ENCODE measurements around the gene HSPA13. TPM values are rescaled to one million over a fixed set of nuclear protein-coding genes. Genes with fewer than 3 reads are reported as not detected.
"Not testable (repeated sequence)": the region's sequence is repeated elsewhere in the genome, so short reads cannot be mapped to it uniquely, and the experiment has no call there.

The HSPA13 gene
- polyA plus RNA-seq, 4 donors: 1.6 to 22.2 (median 7.0) TPM

- Histone ChIP-seq H3K36me3 (ENCODE audit: control insufficient read depth in 3 of 3, insufficient read depth in 2 of 3, low read depth in 1 of 3, low read length in 3 of 3) (no peaks in the 10 kb centered on the region), H3K9me3 (ENCODE audit: control insufficient read depth in 2 of 2, insufficient read depth in 1 of 2, low read depth in 1 of 2, low read length in 1 of 2) (no peaks in the 10 kb centered on the region), H3K4me3 (ENCODE audit: low read depth in 1 of 3, low read length in 3 of 3) (no peak overlapping the region), H3K27me3 (ENCODE audit: control insufficient read depth in 3 of 3, insufficient read depth in 3 of 3, low read length in 3 of 3) (no peaks in the 10 kb centered on the region), H3K27ac (ENCODE audit: low read depth in 1 of 3, low read length in 2 of 3) (no peak overlapping the region), H3K4me1 (ENCODE audit: control insufficient read depth in 3 of 3, insufficient read depth in 2 of 3, low read depth in 1 of 3, low read length in 2 of 3) (no peaks in the 10 kb centered on the region)
- no peak for FAIRE-seq
- DNase-seq: no peak
These were observed 28.4 kb downstream of the HSPA13 start for GRCh38 chr21:14354515-14354914.

GRCh38 chr21:14353726-14354125 lies 29.2 kb downstream of the HSPA13 start:
- no peaks in the 10 kb centered on the region for H3K4me1 ChIP-seq (ENCODE audit: control insufficient read depth in 3 of 3, insufficient read depth in 2 of 3, low read depth in 1 of 3, low read length in 2 of 3)
- no peaks in the 10 kb centered on the region for H3K27me3 ChIP-seq (ENCODE audit: control insufficient read depth in 3 of 3, insufficient read depth in 3 of 3, low read length in 3 of 3)
- no peaks in the 10 kb centered on the region for H3K36me3 ChIP-seq (ENCODE audit: control insufficient read depth in 3 of 3, insufficient read depth in 2 of 3, low read depth in 1 of 3, low read length in 3 of 3)
- DNase-seq: no peak
- no peak overlapping the region for H3K4me3 ChIP-seq (ENCODE audit: low read depth in 1 of 3, low read length in 3 of 3)
- no peak overlapping the region for H3K27ac ChIP-seq (ENCODE audit: low read depth in 1 of 3, low read length in 2 of 3)
- 52 to 90% (median 81%) methylated on average over 1 of the region's 1 CpG for WGBS, 3 donors
- no peak for FAIRE-seq
- H3K9me3 ChIP-seq (ENCODE audit: control insufficient read depth in 2 of 2, insufficient read depth in 1 of 2, low read depth in 1 of 2, low read length in 1 of 2): no peaks in the 10 kb centered on the region

- Histone ChIP-seq H3K27ac (ENCODE audit: low read depth in 1 of 3, low read length in 2 of 3) (no peak overlapping the region), H3K4me3 (ENCODE audit: low read depth in 1 of 3, low read length in 3 of 3) (no peak overlapping the region), H3K36me3 (ENCODE audit: control insufficient read depth in 3 of 3, insufficient read depth in 2 of 3, low read depth in 1 of 3, low read length in 3 of 3) (no peaks in the 10 kb centered on the region), H3K4me1 (ENCODE audit: control insufficient read depth in 3 of 3, insufficient read depth in 2 of 3, low read depth in 1 of 3, low read length in 2 of 3) (no peaks in the 10 kb centered on the region), H3K9me3 (ENCODE audit: control insufficient read depth in 2 of 2, insufficient read depth in 1 of 2, low read depth in 1 of 2, low read length in 1 of 2) (no peaks in the 10 kb centered on the region), H3K27me3 (ENCODE audit: control insufficient read depth in 3 of 3, insufficient read depth in 3 of 3, low read length in 3 of 3) (no peaks in the 10 kb centered on the region)
- FAIRE-seq (no peak), DNase-seq (no peak)
These were observed 29.7 kb downstream of the HSPA13 start for GRCh38 chr21:14353231-14353630.

GRCh38 chr21:14327346-14327745 lies 55.6 kb downstream of the HSPA13 start:
- 71 to 79% (median 73%) methylated on average over 2 of the region's 2 CpGs for WGBS, 3 donors
- H3K9me3 ChIP-seq (ENCODE audit: control insufficient read depth in 2 of 2, insufficient read depth in 1 of 2, low read depth in 1 of 2, low read length in 1 of 2); H3K4me1 ChIP-seq (ENCODE audit: control insufficient read depth in 3 of 3, insufficient read depth in 2 of 3, low read depth in 1 of 3, low read length in 2 of 3); H3K36me3 ChIP-seq (ENCODE audit: control insufficient read depth in 3 of 3, insufficient read depth in 2 of 3, low read depth in 1 of 3, low read length in 3 of 3); H3K27me3 ChIP-seq (ENCODE audit: control insufficient read depth in 3 of 3, insufficient read depth in 3 of 3, low read length in 3 of 3); H3K27ac ChIP-seq (ENCODE audit: low read depth in 1 of 3, low read length in 2 of 3); H3K4me3 ChIP-seq (ENCODE audit: low read depth in 1 of 3, low read length in 3 of 3); DNase-seq; FAIRE-seq: not testable (repeated sequence)

DNA sequence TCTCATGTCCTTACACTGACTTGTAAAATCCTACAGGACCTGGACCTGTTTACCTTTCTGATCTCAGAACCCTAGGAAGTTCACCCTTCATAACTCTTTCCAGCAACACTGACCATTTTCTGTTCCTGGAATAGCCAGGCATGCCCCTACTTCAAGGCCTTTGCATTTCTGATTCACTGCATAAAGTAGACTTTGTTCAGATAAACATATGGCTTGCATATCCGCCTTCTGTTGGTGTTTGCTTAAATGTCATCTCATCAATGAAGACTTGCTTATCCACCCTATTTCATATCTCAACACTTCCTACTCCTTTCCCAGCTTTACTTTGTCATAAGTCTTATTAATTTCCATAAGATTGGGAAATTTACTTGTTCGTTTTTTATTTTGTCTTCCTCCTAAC lies 57.4 kb downstream of the HSPA13 start:
- H3K27me3 ChIP-seq (ENCODE audit: control insufficient read depth in 3 of 3, insufficient read depth in 3 of 3, low read length in 3 of 3): no peaks in the 10 kb centered on the region
- H3K27ac ChIP-seq (ENCODE audit: low read depth in 1 of 3, low read length in 2 of 3): no peak overlapping the region
- H3K4me1 ChIP-seq (ENCODE audit: control insufficient read depth in 3 of 3, insufficient read depth in 2 of 3, low read depth in 1 of 3, low read length in 2 of 3): no peaks in the 10 kb centered on the region
- DNase-seq: peak; percentile 2 to 26
- WGBS, 3 donors: 43 to 54% (median 53%) methylated on average over 2 of the region's 2 CpGs
- no peak overlapping the region for H3K4me3 ChIP-seq (ENCODE audit: low read depth in 1 of 3, low read length in 3 of 3)
- FAIRE-seq: no peak
- no peaks in the 10 kb centered on the region for H3K36me3 ChIP-seq (ENCODE audit: control insufficient read depth in 3 of 3, insufficient read depth in 2 of 3, low read depth in 1 of 3, low read length in 3 of 3)
- no peaks in the 10 kb centered on the region for H3K9me3 ChIP-seq (ENCODE audit: control insufficient read depth in 2 of 2, insufficient read depth in 1 of 2, low read depth in 1 of 2, low read length in 1 of 2)

Other genes with a start within 250 kb of the HSPA13 start
- under 1 TPM in 1 of 4 donors, not detected in 3; 0.03 TPM for gene LIPI, start 172.2 kb downstream of the HSPA13 start, polyA plus RNA-seq
- 1 to 10 TPM in 2 of 4 donors, under 1 TPM in 1, not detected in 1; 0.81 to 2.1 (median 1.2) TPM for gene RBM11, start 167.0 kb downstream of the HSPA13 start, polyA plus RNA-seq
- gene SAMSN1, start 163.2 kb upstream of the HSPA13 start, polyA plus RNA-seq: 10 to 100 TPM in 1 of 4 donors, 1 to 10 TPM in 3; 2.9 to 11.9 (median 5.1) TPM